K562 (cell line): Measurements from ENCODE around the gene EVL. TPM values are rescaled to one million over a fixed set of nuclear protein-coding genes. Genes with fewer than 3 reads are reported as not detected.

Source experiments
- HIVEP1 ChIP-seq: fragments of 250-450 bp; sonication (Bioruptor Pico); IDR thresholded peaks from 2 replicates; pipeline ENCODE4 v1.4.0; 2020; ENCODE audit warnings: mild to moderate bottlenecking
- HNRNPLL ChIP-seq: fragments of 200-400 bp; formaldehyde crosslinking; IDR thresholded peaks from 2 replicates; pipeline ENCODE4 v1.6.1; 2017; ENCODE audit warnings: low read length, low read depth, mild to moderate bottlenecking; ENCODE audit not compliant: poor library complexity, severe bottlenecking
- SMAD1 ChIP-seq: fragments of 150-350 bp; IDR thresholded peaks from 2 replicates; pipeline ENCODE4 v1.6.1; 2014; ENCODE audit warnings: low read length, low read depth; ENCODE audit not compliant: partially characterized antibody
- polyA plus RNA-seq, 8 experiments: library from polyadenylated mRNA; depleted of rRNA in 4 of 8; stranded (reverse) in 5 of 8; unstranded in 3 of 8; fragments of >200 nt; fragmentation: Nextera tagmentation in 2 of 8; fragmentation: Illumina TruSeq in 1 of 8; extraction: Ambion mirVana in 2 of 8; extraction: Trizol in 1 of 8; gene quantifications; 2 replicates each; pipeline versions ENCODE4 v1.2.1 to v1.2.3, GENCODE V29; 2011 to 2014; ENCODE audit warnings: inconsistent platforms in 1 of 8, missing spikeins in 1 of 8
- total RNA-seq, 7 experiments: library from RNA; depleted of rRNA in 6 of 7; stranded (reverse); fragments of >200 nt in 6 of 7; fragmentation: Illumina TruSeq in 2 of 7; extraction: Trizol in 2 of 7; gene quantifications; 2 replicates each; pipeline versions ENCODE4 v1.2.1 to v1.2.3, GENCODE V29; 2011 to 2021; ENCODE audit warnings: low replicate concordance in 1 of 7
- TF ChIP-seq, protein P1 (sequence below): fragments of 450-650 bp; IDR thresholded peaks from 2 replicates; pipeline ENCODE4 v1.6.1; 2016; ENCODE audit warnings: low read depth

The EVL gene
- total and polyA plus RNA-seq, 9 of the 15 experiments (the other 6 are each of a cell fraction or from before 2014, with no cell fraction given), result 2.9 to 43.4 (median 23.9) TPM

DNA sequence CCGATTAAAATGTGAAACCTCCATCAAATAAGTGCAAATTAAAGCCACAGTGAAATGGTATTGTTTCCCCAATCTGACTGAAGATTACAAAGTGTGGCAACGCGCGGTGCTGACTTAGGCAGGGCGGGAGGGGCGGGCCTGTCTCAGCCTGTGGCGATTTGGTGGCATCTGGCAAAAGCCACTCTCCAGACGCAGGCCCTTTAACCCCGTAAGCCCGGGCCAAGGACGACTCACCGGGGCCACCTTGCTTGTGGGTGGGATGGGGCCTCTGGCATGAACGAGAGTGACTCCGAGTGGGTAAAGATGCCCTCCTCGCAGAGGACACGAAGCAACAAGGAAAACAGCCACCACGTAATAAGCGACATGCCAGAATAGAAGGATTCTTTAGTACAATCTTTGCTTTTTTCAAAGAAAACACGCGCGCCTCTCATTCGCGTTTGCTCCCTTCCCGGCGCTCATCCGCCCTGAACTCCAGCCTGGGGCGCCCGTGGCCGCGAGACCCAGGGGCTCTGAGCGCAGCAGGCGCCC lies 93.4 kb downstream of the EVL start (continued):
- TF ChIP-seq, protein P1, sequence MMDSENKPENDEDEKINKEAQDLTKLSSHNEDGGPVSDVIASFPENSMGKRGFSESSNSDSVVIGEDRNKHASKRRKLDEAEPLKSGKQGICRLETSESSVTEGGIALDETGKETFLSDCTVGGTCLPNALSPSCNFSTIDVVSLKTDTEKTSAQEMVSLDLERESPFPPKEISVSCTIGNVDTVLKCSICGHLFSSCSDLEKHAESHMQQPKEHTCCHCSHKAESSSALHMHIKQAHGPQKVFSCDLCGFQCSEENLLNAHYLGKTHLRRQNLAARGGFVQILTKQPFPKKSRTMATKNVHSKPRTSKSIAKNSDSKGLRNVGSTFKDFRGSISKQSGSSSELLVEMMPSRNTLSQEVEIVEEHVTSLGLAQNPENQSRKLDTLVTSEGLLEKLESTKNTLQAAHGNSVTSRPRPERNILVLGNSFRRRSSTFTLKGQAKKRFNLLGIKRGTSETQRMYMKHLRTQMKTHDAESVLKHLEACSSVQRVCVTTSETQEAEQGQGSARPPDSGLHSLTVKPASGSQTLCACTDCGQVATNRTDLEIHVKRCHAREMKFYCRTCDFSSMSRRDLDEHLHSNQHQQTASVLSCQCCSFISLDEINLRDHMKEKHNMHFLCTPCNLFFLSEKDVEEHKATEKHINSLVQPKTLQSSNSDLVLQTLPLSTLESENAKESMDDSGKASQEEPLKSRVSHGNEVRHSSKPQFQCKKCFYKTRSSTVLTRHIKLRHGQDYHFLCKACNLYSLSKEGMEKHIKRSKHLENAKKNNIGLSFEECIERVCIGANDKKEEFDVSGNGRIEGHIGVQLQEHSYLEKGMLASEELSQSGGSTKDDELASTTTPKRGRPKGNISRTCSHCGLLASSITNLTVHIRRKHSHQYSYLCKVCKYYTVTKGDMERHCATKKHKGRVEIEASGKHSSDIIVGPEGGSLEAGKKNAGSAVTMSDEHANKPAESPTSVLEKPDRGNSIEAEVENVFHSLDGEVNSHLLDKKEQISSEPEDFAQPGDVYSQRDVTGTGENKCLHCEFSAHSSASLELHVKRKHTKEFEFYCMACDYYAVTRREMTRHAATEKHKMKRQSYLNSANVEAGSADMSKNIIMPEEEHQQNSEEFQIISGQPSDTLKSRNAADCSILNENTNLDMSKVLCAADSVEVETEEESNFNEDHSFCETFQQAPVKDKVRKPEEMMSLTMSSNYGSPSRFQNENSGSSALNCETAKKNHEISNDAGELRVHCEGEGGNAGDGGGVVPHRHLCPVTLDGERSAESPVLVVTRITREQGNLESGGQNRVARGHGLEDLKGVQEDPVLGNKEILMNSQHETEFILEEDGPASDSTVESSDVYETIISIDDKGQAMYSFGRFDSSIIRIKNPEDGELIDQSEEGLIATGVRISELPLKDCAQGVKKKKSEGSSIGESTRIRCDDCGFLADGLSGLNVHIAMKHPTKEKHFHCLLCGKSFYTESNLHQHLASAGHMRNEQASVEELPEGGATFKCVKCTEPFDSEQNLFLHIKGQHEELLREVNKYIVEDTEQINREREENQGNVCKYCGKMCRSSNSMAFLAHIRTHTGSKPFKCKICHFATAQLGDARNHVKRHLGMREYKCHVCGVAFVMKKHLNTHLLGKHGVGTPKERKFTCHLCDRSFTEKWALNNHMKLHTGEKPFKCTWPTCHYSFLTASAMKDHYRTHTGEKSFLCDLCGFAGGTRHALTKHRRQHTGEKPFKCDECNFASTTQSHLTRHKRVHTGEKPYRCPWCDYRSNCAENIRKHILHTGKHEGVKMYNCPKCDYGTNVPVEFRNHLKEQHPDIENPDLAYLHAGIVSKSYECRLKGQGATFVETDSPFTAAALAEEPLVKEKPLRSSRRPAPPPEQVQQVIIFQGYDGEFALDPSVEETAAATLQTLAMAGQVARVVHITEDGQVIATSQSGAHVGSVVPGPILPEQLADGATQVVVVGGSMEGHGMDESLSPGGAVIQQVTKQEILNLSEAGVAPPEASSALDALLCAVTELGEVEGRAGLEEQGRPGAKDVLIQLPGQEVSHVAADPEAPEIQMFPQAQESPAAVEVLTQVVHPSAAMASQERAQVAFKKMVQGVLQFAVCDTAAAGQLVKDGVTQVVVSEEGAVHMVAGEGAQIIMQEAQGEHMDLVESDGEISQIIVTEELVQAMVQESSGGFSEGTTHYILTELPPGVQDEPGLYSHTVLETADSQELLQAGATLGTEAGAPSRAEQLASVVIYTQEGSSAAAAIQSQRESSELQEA, result no peak
- TF ChIP-seq HNRNPLL (no peak), SMAD1 (no peak), HIVEP1 (CRISPR knock-in tag) (no peak)
